SHP77 treated with DMSO at 0.1 percent for 48 hours (cell line): ENCODE data around the gene FYB1.

Experiments used
- DNase-seq: peaks from one replicate; lab custom pipeline; 2025; lab: John Stamatoyannopoulos, UW

The FYB1 gene

DNA sequence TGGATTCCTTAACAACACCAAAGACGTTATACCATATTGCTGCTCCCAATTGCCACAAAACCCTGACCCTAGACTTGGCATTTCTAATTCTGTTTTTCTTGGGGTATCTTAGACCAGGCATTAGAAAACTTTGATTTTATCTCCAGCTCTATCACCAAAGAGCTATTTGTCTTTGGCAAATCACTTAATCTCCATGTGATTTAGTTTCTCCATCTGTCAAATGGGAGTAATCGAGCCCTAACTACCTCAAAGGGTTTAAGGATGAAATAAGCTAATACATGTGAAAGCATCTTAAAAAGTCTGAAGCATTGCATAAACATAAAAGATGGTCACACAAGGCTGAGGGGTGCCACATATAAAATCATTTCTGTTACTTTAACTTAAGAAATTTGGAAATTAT, 60.6 kb downstream of the FYB1 start:
- no peak for DNase-seq

DNA sequence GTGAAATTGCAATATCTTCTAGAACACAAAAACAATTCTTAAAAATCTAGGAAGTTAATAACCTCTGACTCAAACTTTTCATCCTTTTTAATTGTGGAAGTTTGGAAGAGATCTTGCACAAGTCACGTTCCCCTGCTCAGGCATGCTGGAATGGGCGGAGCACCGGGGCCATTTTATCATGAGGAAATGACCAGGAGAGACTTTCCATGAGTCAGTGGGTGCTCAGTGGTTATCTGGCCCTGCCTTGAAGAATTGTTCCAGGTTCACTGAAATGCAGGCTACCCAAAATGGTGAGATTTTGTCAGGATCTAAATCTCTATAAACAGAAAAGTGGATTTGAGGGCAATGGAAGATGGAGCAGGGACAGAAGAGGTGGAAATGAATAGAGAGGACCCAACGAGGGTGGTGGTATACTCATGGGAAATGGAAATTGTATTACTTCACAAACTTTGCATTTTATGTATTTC, 61.2 kb downstream of the FYB1 start:
- no peak for DNase-seq

DNA sequence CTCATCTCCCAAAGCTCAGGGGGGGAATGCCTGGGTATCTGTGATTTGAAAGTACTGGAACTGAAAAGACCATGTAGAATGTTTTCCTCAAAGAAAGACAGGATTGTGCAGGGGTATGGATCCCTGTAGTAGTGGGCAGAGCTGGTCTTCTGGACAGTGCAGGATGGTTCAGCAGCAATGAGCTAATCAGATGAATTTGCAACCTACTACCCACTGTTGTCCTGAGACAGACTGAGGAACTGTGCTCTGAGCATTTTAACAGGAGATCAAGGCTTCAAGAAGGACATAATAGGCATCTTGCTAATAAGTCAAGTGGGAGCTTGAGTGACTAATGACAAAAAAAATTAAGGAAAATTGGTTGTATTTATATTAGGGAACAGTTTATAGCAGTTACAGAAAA, 61.7 kb downstream of the FYB1 start:
- no peak for DNase-seq

DNA sequence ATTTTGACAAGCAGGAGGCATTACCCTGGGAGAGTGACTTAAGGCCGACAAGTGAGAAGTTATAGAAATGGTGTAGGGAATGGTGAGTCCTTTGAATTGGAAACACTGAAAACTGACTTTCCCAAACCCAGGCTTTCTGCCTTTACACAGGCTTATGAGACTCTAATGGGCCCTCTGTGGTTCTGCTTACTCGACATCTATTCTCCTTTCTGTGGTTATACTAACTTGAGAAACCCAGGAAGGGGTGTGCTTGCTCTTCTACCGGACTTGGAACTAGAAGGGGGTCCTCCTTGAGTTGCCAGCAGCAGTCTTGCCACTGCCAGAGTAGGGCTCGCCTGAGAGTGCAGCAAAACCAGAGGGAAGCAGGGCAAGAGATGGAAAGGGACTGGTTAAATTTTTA, 63.3 kb downstream of the FYB1 start:
- no peak for DNase-seq

DNA sequence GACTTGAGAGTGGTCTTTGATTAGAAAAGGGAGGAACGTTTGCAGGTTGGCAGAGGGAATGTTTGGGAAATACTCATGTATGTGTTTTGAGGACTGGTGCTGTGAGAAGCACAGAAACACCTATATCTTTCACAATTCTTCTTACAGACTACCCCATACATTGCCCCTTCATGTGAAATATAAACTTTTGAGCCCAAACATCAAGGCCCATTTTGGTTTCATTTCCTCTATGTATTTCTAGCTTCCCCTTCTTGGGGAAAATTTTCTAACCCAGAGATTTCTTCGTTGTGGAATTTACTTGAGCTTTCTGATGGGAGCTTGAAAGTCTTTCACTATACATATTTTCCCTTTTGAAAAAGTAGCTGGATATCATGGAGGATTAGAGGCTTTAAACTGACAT, 67.6 kb downstream of the FYB1 start:
- DNase-seq, result no peak

DNA sequence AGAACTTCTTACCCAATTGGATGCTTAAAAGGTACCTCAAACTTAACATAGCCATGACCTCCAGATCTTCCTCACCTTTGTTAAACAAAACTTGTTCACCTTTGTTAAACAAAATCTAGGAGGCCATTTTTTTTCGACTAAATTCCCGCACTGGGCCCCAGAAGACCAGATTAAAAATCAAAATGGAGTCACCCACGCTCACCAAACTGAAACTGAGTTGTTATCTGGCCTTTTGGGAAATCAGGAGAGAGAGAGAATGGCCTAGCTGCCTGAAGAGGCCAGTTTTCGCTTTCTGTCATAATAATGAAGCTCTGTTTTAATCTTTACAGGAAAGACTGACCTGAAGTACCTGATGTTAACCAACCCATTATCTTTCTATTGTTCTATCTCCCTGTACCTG, 69.4 kb downstream of the FYB1 start:
- DNase-seq, result no peak

DNA sequence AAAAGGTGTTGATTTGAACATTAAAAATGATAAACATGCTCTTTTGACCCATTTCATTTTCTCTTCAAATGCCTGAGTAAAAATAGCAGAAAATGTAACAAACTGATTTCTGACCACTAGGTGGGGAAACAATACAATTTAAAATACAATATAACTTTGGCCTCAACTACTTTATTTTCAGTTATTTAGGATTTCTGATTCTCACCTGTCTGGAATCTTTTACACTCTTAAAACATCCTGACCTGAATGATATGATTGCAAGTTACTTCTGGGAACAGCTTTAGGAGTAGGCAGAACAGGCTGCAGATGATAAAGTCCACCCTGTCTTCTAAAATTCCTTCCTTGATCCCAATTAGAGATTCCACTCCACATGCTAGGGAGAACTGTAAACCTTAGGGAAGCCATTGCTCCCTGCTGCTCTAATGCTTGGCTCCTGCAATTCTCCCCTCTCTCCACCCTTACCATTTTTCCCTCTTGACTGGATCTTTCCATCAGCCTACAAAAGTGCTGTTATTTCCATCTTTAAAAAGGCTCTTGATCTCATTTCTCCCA, 70.3 kb downstream of the FYB1 start:
- DNase-seq, result no peak

DNA sequence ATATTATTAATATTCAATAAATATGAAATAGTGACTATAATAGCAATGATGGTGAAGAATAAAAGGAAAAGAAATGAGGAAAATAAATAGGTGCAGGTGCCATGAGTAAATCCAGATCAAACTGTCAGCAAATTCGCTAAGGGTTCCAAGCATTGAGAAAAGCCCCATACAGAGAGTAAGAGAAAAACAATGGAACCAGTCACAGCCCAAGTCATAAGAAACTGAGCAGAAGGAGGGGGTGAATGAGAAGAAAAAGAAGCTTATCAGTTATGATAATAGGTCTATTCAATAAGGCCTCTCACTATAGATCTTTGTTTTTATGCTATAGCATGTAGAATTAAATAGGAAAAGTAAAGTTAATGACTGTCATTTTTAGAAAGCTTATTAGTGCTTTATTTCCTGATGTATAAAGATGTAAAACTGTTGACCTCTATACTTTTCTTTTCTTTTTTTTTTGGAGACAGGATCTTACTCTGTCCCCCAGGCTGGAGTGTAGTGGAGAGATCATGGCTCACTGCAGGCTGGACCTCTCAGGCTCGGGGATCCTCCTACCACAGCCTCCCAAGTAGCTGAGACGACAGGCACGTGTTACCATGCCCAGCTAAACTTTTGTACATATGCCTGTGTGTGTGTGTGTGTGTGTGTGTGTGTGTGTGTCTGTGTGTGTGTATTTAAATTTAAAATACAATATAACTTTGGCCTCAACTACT, 72.4 kb downstream of the FYB1 start:
- no peak for DNase-seq

DNA sequence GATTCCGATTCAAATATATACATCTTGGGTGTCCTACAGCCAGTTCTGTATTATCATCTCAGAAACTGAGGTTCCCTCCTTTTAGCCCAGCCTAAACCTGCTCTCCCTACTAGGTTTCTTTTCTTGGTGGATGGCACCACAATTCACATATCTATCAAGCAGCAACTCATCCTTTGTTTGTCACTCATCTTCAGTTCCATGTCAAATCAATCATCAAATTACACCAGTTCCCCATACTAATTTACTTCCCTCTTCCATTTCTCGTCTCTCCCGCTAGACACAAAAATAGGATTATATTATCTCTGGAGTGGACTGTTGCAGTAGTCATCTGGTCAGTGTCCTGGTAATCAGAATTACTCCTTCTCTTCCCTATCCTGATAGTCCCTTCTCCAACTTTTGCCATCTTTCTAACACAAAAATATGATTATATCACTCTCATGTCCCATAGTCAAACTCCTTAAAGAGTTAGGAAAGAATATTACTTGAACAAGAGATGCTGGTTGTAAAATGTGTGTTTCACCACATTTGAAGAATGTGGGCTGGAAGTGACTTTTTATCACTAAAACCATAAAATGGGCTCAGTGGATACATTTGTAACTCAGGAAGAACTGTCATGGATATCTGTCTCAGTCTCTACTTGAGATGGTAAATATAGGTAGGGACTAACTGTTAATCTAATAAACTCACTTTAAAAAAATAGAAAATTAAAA, 76.1 kb downstream of the FYB1 start:
- no peak for DNase-seq

DNA sequence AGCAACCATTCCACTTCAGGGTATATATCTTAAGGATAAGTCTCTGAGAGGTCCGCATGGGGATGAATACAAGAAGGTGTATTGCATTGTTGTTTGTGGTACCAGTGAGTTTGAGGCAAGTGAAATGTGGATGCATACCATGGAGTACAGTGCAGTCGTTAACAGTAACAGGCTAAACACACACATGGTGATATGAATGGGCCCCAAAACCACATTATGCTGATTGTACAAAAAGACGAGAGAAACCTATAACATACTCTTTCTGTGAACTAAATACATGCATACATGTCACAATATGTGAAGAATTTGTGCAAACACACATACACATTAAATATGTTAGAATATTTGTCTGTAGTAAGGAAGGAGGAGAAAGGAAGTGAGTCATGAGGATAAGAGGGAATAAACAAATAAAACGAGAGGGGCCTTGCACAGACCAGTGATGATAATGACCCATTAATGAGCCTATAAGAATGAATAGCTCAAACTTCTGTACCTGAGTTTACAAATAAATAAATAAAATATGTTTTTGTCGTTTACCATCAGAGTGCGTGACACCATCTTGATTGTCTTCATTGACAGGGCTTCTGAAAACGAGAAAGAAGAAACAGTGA, 78.7 kb downstream of the FYB1 start:
- DNase-seq, result no peak

DNA sequence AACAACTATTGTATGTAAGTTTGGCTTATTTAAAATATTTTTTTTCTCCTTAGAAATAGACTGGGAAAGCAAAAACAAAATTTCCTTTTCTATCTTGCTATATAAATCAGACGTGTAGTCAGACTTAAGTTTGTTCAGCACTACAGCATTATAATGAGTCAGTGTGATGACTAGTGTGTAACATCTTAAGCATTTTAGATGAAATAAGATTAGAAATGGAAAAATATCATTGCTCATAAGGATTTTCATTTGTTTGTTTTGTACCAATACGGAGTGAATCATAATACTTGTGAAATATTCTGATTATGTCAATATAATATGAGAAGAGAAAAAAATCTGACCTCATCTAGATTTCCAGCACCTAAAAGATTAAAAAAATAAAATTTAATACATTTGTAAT, 80.5 kb downstream of the FYB1 start:
- DNase-seq, result no peak

DNA sequence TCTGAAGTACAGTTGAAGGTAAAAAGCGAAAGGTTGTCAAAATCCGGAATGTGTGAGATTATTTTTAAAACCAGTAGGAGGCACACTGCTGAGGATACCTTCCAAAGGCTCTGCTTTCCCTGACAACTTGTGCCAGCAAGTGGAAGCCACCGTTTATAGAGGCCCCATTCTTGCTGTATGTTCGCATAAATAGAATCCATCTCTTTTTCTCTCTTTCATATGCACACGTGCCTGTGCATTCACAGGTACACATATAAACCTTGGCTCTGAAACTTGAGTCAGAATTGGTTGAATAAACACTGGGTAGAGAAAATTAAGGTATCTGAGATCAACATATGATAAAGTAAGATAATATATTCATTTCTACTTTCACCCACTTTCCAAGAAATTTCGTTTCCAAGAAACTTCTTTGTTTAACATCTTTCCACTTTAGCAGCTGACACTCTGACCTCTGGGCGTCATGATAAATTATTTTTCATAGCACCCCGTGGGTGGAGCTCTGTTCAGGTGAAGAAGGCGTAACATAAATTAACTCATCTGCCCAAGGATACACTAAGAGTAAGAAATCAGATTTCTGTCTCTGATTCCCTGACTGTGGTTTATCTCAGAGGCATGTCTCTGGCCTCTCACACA, 81.4 kb downstream of the FYB1 start:
- DNase-seq, result no peak

DNA sequence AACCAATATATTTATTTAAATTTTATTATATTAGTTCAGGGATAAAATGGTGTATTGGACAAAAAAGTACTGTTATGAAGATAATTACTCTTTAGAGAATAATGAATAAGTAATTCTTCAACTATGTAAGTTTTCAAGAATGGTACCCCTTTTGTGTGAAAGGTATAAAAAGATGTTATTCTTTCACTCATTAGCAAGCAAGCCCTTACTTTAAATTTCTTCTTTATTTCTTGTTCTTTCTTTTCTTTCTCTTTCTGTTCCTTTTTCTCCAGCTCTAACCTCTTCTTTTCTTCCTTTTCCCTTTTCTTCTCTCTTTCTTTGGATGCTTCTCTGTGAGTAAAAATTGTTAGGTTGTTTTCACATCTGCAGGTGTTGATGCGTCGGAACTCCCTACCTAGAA, 82.0 kb downstream of the FYB1 start:
- DNase-seq, result no peak

DNA sequence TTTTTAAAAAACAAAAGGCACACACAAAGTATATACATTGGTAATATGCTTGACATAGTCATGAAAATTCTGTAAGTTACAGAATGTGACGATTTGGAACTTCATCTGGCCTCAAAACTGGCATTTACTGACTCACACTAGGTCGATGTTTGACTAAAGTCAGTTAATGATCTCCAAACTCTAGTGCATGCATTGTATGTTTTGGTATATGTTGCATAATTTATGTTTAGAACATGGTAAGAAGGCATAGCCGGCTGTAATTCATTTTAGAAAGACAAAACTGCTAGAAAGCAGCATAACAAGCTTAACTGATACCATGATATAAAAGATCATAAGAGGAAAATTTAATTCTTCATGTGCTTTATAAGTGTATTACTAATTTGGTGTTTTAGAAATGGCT, 86.6 kb downstream of the FYB1 start:
- DNase-seq, result no peak

DNA sequence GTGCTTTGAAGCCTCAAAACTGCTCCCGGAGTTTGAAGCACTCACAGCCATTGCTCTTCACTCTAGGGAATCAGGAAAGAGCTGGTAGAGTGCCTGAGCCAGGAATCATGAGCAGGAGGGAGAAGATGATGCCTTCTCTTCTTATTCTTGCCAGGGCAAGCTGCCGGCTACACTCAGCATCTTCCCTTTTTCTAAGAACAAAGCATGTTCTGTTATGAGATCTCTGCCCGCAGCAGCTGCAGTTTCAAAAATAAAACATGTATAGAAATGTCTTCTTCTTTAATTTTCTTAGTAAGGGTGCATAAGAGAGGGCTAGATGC, 87.3 kb downstream of the FYB1 start:
- DNase-seq, result no peak

DNA sequence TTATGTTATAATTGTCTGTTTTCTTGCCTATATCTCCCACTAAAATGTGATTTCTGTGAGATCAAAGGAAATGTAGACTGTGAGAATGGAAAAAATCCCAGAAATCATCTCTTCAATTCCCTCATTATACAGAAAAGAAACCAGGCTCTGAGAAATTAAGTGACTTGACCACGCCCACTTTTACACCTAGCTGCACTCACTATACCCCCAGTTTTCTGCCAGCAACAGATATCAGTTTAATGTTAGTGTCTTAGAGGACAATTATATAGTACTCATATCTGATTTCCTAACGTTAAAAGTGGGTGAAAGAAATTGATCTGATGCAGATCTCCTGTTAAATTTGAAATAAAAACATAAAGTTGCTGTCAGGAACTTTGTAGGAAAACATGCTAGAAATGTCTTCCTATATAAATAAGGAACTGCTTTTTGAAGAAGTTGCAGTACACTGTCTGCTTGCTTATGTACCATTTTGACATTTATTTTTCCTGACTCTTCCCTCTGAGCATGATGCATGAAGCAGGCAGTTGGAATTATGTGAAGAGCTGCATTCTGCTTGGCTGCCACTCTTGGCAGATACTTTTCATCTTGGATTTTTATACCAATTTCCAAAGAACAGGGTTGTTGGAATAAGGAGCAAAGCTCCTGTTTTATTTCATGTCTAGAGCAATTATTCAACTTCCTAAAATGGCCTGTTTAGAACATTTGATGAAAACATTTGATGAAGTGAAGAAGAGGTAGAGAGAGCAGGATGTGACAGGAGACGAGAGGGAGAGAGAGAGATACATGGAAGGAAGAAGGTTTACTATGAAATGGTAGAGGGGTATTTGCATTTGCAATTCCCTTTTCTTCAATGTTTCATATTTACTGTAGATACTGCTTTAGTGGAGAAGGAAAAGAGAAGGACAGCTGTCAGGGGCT, 87.9 kb downstream of the FYB1 start:
- DNase-seq, result no peak

DNA sequence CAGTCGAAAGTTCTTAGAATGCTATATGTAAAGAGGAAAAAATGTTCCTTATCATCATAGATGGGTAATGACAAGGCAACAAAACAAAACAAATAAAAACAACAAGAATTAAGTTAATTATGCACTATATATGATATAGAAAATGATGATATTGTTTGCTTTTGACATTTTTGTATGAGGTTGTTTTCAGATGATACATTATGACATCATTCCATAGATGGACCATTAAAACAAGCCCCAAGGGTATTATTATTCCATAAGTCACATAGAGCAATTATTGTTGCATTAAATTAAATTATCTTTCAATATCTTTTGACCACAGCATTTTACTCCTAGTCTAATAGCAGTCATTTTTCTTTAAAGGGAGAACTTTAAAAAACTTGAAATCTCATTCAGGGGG, 88.6 kb downstream of the FYB1 start:
- no peak for DNase-seq

DNA sequence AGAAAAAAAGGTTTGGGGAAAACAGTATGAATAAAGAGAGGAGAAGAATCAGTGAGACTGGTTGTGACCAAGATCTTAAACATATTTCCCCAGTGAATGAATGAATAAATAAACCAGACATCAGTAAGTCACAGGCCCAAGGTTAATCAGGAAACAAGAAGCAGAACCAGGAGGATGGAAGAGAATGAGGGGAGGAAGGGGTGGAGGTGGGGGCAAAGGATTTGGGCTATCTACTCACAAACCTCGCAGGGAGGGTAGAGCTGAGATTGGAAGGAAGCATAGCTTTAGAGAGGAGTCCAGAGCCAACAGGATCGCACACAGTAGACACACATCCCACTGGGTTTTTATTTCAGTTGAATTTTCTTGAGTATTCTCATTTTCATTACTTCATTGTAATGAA, 97.4 kb downstream of the FYB1 start:
- no peak for DNase-seq

DNA sequence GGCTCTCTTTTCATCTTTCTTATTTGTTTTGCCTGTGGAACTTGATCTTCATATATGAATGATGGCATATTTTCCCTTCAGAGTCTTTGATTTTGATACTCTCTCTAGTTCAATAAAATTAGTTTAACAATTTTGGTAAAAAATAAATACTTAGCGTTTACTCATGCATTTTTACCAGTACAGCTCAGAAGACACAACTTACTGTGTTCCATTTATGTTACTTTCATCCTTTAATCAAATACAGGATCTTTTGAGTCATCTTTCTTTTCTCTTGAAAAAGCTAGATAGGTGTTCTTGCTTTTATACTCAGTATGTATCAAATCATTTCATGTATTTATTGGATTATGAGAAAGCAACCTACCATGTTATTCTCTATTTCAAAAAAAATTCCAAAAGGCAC, 98.0 kb downstream of the FYB1 start:
- DNase-seq, result no peak

DNA sequence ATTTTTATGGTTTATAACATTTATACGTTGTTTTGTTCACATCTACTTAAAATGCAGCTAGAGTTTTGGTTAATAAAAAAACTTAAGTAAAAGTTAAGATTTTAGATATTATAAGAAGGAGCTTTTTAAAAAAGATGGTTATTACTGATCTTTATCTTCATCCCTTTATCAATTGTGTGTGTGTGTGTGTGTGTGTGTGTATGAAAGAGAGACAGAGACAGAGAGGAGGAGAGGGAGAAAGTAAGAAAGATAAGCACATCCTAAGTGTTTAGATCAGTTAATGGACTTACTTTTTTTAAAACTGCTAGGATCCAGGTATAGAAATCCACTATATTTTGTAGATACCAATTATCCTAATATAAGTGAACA, 99.3 kb downstream of the FYB1 start:
- DNase-seq, result no peak

DNA sequence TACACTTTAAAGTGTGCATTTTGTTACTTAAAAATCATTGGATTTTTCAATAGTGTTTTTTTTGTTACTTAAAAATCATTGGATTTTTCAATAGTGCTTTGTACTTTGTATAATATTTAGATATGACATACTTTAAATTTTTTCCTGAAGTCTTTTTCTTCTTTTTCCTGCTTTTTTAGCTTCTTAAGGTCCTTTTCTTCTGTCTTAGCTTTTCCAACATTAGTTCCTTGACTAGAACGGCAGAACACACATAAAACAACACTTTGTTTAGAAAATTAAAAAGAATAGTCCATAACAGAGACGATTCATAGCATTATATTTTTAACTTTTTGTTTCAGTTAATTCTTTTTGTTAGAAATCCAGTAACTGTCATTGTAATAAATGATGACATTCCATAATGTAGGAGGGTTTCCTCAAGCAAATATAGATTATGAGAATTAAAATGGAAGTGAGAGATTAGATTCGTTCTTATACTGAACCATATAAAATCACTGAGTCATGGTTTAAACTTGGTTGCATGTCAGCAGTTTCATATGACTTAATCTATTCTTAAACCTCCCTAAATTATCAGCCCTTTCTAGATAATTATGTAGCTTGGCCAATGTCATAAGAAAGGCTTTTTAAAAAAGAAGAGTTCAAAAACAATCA, 99.8 kb downstream of the FYB1 start:
- DNase-seq, result no peak
